GM12878 (cell line): ENCODE data around the gene FGFRL1. TPM values are rescaled to one million over a fixed set of nuclear protein-coding genes. Genes with fewer than 3 reads are reported as not detected.

ENCODE experiments used
- ATAC-seq: fragments of 200-7000 bp; cut with Tn5 transposase; 3 replicates; pipeline ENCODE4 v1.9.1; 2020; ENCODE audit warnings: mild to moderate bottlenecking, moderate library complexity
- BruUV-seq: library from RNA; stranded (reverse); fragments of 400-500 nt; replicated peaks from 2 replicates; lab custom pipeline; 2021; lab: Mats Ljungman, UMichigan
- CTCF ChIA-PET: fragments of 300-600 bp; sonication (Branson Sonifier 250); formaldehyde crosslinking; extraction: SDS; loops from one replicate; lab custom pipeline; 2021; ENCODE audit warnings: inconsistent platforms; lab: Yijun Ruan, JAX
- POLR2A ChIA-PET: fragments of 350-600 bp; formaldehyde crosslinking; extraction: SDS; loops from one replicate; lab custom pipeline; 2021; ENCODE audit warnings: inconsistent platforms; lab: Charles Lee
- RAD21 ChIA-PET: fragments of 300-600 bp; sonication (Branson Sonifier 250); formaldehyde crosslinking; loops from one replicate; lab custom pipeline; 2023; ENCODE audit warnings: antibody characterized with exemption; ENCODE audit not compliant: unreplicated experiment; lab: Charles Lee
- SMC1A ChIA-PET: fragments of 300-600 bp; sonication (Branson Sonifier 250); formaldehyde crosslinking; loops from one replicate; lab custom pipeline; 2023; ENCODE audit not compliant: unreplicated experiment, uncharacterized antibody; lab: Charles Lee
- DNase-seq: peaks from one replicate; pipeline ENCODE4 v3.0.0-alpha.2; 2011; ENCODE audit warnings: low read depth, low spot score
- FAIRE-seq: peaks from 3 replicates; lab custom pipeline; 2011; peaks lifted over from hg19 to GRCh38; lab: Jason Lieb, UNC
- H2AFZ ChIP-seq: 2 replicates; pipeline ENCODE4 v1.6.0; 2011; ENCODE audit warnings: low read depth, low read length, control low read depth; ENCODE audit not compliant: control insufficient read depth
- H3K27ac ChIP-seq: 2 replicates; pipeline ENCODE4 v1.5.1; 2011; ENCODE audit warnings: control low read depth; ENCODE audit not compliant: control insufficient read depth, insufficient read depth
- H3K27me3 ChIP-seq, 2 experiments: replicated peaks in 1 of 2; 2 replicates each; pipeline versions ENCODE4 v1.6.0 to v1.6.1; 2011; ENCODE audit warnings: low read length in 1 of 2; ENCODE audit not compliant: control insufficient read depth in 2 of 2, insufficient read depth in 2 of 2
- H3K36me3 ChIP-seq, 2 experiments: 2 replicates each; pipeline ENCODE4 v1.5.1; 2011; ENCODE audit warnings: low read length in 1 of 2; ENCODE audit not compliant: control insufficient read depth in 2 of 2, insufficient read depth in 2 of 2
- H3K4me1 ChIP-seq: 2 replicates; pipeline ENCODE4 v1.6.1; 2011; ENCODE audit warnings: mild to moderate bottlenecking, low read length, moderate library complexity, mixed read lengths; ENCODE audit not compliant: control insufficient read depth, insufficient read depth
- H3K4me2 ChIP-seq: 2 replicates; pipeline ENCODE4 v1.6.0; 2011; ENCODE audit warnings: control low read depth; ENCODE audit not compliant: control insufficient read depth, insufficient read depth
- H3K4me3 ChIP-seq: fragments of 200-600 bp; sonication (generic); 2 replicates; pipeline ENCODE4 v1.5.1; 2016
- H3K79me2 ChIP-seq: 2 replicates; pipeline ENCODE4 v1.6.0; 2011; ENCODE audit warnings: low read length; ENCODE audit not compliant: control insufficient read depth, insufficient read depth
- H3K9ac ChIP-seq: 2 replicates; pipeline ENCODE4 v1.8.0; 2011; ENCODE audit warnings: low read length, control low read depth, mixed read lengths; ENCODE audit not compliant: control insufficient read depth, insufficient read depth
- H3K9me3 ChIP-seq: replicated peaks from 3 replicates; pipeline ENCODE4 v1.5.1; 2011; ENCODE audit warnings: mild to moderate bottlenecking, low read length; ENCODE audit not compliant: control insufficient read depth, insufficient read depth
- H4K20me1 ChIP-seq: 2 replicates; pipeline ENCODE4 v1.6.0; 2011; ENCODE audit not compliant: control insufficient read depth, insufficient read depth
- CHD4 ChIP-seq: fragments of 200-600 bp; sonication (generic); IDR thresholded peaks from 2 replicates; pipeline ENCODE4 v1.6.1; 2016; ENCODE audit warnings: mild to moderate bottlenecking
- EGR1 ChIP-seq, 2 experiments: IDR thresholded peaks; 1 replicate in 1 of 2; 2 replicates in 1 of 2; pipeline ENCODE4 v1.6.1; 2011 to 2012; ENCODE audit warnings: low read depth in 2 of 2, low read length in 2 of 2, borderline replicate concordance in 1 of 2, mild to moderate bottlenecking in 1 of 2, moderate library complexity in 1 of 2
- IKZF1 ChIP-seq: fragments of 450-650 bp; conservative IDR thresholded peaks from 2 replicates; pipeline ENCODE4 v1.6.1; 2017; ENCODE audit warnings: antibody characterized with exemption, mild to moderate bottlenecking
- MEF2B ChIP-seq: fragments of 450-650 bp; IDR thresholded peaks from 2 replicates; pipeline ENCODE4 v1.6.1; 2018; ENCODE audit warnings: mild to moderate bottlenecking, moderate library complexity; ENCODE audit not compliant: partially characterized antibody, poor library complexity, severe bottlenecking
- SRF ChIP-seq, 2 experiments: IDR thresholded peaks; 2 replicates each; pipeline ENCODE4 v1.6.1; 2011; ENCODE audit warnings: low read depth in 2 of 2, low read length in 2 of 2, mild to moderate bottlenecking in 1 of 2, moderate library complexity in 1 of 2
- ZNF207 ChIP-seq: fragments of 450-650 bp; IDR thresholded peaks from 2 replicates; pipeline ENCODE4 v1.6.1; 2014; ENCODE audit warnings: antibody characterized with exemption, mild to moderate bottlenecking, borderline replicate concordance
- ZNF24 ChIP-seq: fragments of 450-650 bp; IDR thresholded peaks from 2 replicates; pipeline ENCODE4 v1.6.1; 2017; ENCODE audit warnings: antibody characterized with exemption, mild to moderate bottlenecking
- WGBS: methylation state at CpG from one replicate; pipeline ENCODE4 v1.1.6; 2016; ENCODE audit warnings: low lambda C conversion rate; ENCODE audit not compliant: insufficient replicate concordance, insufficient coverage; ENCODE audit errors: missing lambda C conversion rate; 5-methylcytosine and 5-hydroxymethylcytosine counted together
- in situ Hi-C: fragments of 300-500 bp; cut with MboI; formaldehyde crosslinking; loops from 9 replicates; pipeline ENCODE4 v1.14.3; 2018; ENCODE audit warnings: mixed read lengths
- intact Hi-C: fragments of 100-400 bp; cut with micrococcal nuclease; formaldehyde crosslinking; loops from one replicate; pipeline ENCODE4 v1.14.2; 2022; ENCODE audit not compliant: unreplicated experiment
- polyA plus RNA-seq, 11 experiments: library from polyadenylated mRNA; depleted of rRNA in 4 of 11; unstranded in 6 of 11; stranded (reverse) in 5 of 11; fragments of >200 nt; fragmentation: Nextera tagmentation in 4 of 11; fragmentation: Illumina TruSeq in 1 of 11; extraction: Ambion mirVana in 4 of 11; extraction: Trizol in 1 of 11; gene quantifications; 1 replicate in 1 of 11; 2 replicates in 10 of 11; pipeline versions ENCODE4 v1.2.1 to v1.2.3, GENCODE V29; 2011 to 2016; ENCODE audit warnings: inconsistent platforms in 2 of 11, missing spikeins in 2 of 11, low read depth in 1 of 11
- total RNA-seq, 4 experiments: library from RNA; depleted of rRNA in 3 of 4; stranded (reverse); fragments of >200 nt in 3 of 4; fragmentation: Illumina TruSeq in 1 of 4; extraction: Trizol in 1 of 4; gene quantifications; 2 replicates each; pipeline versions ENCODE4 v1.2.1 to v1.2.3, GENCODE V29; 2013 to 2021
- TF ChIP-seq, protein P1 (sequence below): fragments of 450-650 bp; IDR thresholded peaks from 2 replicates; pipeline ENCODE4 v1.6.1; 2017; ENCODE audit warnings: mild to moderate bottlenecking, low read depth, inconsistent platforms; ENCODE audit not compliant: poor library complexity, severe bottlenecking
- TF ChIP-seq, protein P2 (sequence below): IDR thresholded peaks from 2 replicates; pipeline ENCODE4 v1.6.1; 2012; ENCODE audit warnings: improper control_type of control experiment, low read depth, low read length; ENCODE audit not compliant: insufficient replicate concordance
- TF ChIP-seq, protein P3 (sequence below): IDR thresholded peaks from 2 replicates; pipeline ENCODE4 v1.6.1; 2011; ENCODE audit warnings: borderline replicate concordance, low read depth, mild to moderate bottlenecking, moderate library complexity, low read length; ENCODE audit not compliant: insufficient read depth, poor library complexity, severe bottlenecking

Gene FGFRL1
- total and polyA plus RNA-seq, 10 of the 15 experiments (the other 5 are each of a cell fraction or from before 2014, with no cell fraction given) = 0.02 to 1.5 (median 0.29) TPM; not detected in 2

DNA sequence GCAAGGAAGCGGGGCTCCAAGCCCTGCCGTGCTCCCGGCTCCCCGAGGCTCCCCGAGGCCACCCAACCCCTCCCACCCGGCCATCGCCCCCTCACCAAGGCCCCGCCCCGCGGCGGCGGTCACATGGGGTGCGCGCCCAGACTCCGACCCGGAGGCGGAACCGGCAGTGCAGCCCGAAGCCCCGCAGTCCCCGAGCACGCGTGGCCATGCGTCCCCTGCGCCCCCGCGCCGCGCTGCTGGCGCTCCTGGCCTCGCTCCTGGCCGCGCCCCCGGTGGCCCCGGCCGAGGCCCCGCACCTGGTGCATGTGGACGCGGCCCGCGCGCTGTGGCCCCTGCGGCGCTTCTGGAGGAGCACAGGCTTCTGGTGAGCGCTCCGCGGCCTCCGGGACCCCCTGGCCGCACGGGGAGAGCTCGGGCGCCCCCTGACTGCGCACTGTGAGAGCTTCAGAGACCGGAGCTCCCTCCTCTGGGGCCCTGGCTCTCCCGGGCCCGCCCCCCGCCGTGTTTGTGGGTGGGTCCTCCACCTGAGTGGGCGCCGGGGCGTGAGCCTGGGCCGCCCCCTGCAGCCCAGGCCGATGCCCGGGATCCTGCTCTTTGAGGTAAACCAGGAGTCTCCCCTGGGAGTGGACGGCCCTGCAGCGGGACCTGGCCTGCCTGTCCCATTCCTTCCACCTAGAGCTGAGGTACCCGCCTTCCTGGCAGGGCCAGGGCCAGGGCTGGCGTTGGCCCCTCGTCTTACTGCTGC is 24.4 kb upstream of the FGFRL1 start, which contains the start of gene IDUA:
TSS of gene IDUA (plus strand) at position 166 of the 745 bp plus-strand sequence. CDS start at position 207, 41 bp downstream.
- H3K27me3 ChIP-seq = no peaks in the 10 kb centered on the region
- H3K4me1 ChIP-seq = peaks cover 8% of the 10 kb centered on the region; the same call in 1 of the 2 replicates
- POLR2A ChIA-PET = interaction anchor here (0.5 to 1.9 kb wide), 5 partner anchors 15 to 509 kb away, joined by 4 to 5 read pairs (median 4); partner anchors contain the start of genes GAK and TMEM175
- RAD21 ChIA-PET = interaction anchor here (0.8 to 5.2 kb wide), 16 partner anchors 54 to 743 kb away, joined by 3 to 48 read pairs (median 4); partner anchors contain the start of genes GAK and TMEM175
- H3K9me3 ChIP-seq = no peaks in the 10 kb centered on the region; the same call in 2 of the 3 replicates
- intact Hi-C loops = loop anchor here (1.0 to 10.0 kb wide), 4 partner anchors 54 to 244 kb away; partner anchors contain the start of genes GAK and TMEM175
- peak within 1 kb of the TSS; percentile 63 for H3K4me3 ChIP-seq
- TSS peak; percentile 55 for BruUV-seq
- H4K20me1 ChIP-seq = no peaks in the 10 kb centered on the region
- peak within 1 kb of the TSS; percentile 74 for H2AFZ ChIP-seq
- FAIRE-seq (no peak), ATAC-seq (peak; percentile 91), DNase-seq (no peak)
- WGBS = 3% methylated on average over 51 of the region's 69 CpGs
- H3K9ac ChIP-seq = peak within 1 kb of the TSS; percentile 45
- no peaks in the 10 kb centered on the region for H3K36me3 ChIP-seq
- H3K27ac ChIP-seq = no peak within 1 kb of the TSS; the same call in 1 of the 2 replicates
- no peaks in the 10 kb centered on the region for H3K79me2 ChIP-seq
- CTCF ChIA-PET = interaction anchor here (0.6 to 4.1 kb wide), 25 partner anchors 48 to 485 kb away, joined by 3 to 46 read pairs (median 4); partner anchors contain the start of genes GAK and TMEM175
- SMC1A ChIA-PET = interaction anchor here (1.0 to 2.6 kb wide), 6 partner anchors 53 to 245 kb away, joined by 3 to 12 read pairs (median 4); partner anchors contain the start of genes GAK and TMEM175
- H3K4me2 ChIP-seq = peak within 1 kb of the TSS; percentile 90
- in situ Hi-C loops = no loop called here
- TF ChIP-seq, protein P1, sequence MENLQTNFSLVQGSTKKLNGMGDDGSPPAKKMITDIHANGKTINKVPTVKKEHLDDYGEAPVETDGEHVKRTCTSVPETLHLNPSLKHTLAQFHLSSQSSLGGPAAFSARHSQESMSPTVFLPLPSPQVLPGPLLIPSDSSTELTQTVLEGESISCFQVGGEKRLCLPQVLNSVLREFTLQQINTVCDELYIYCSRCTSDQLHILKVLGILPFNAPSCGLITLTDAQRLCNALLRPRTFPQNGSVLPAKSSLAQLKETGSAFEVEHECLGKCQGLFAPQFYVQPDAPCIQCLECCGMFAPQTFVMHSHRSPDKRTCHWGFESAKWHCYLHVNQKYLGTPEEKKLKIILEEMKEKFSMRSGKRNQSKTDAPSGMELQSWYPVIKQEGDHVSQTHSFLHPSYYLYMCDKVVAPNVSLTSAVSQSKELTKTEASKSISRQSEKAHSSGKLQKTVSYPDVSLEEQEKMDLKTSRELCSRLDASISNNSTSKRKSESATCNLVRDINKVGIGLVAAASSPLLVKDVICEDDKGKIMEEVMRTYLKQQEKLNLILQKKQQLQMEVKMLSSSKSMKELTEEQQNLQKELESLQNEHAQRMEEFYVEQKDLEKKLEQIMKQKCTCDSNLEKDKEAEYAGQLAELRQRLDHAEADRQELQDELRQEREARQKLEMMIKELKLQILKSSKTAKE = no peak
- TF ChIP-seq ZNF24 (peak; percentile 40; the same call in 1 of the 2 replicates), ZNF207 (peak; percentile 96), MEF2B (no peak), SRF (IDR thresholded peaks at IDR 0.05; ENCODE audit: low read depth in 2 of 2, low read length in 2 of 2) (no peak), EGR1 (IDR thresholded peaks at IDR 0.05; ENCODE audit: borderline replicate concordance in 1 of 2, low read depth in 2 of 2, low read length in 2 of 2) (peak in 1 of 2 experiments; percentile 84; a peak in 2 of 3 replicates), CHD4 (no peak), IKZF1 (peak; percentile 86)
- TF ChIP-seq, protein P2, sequence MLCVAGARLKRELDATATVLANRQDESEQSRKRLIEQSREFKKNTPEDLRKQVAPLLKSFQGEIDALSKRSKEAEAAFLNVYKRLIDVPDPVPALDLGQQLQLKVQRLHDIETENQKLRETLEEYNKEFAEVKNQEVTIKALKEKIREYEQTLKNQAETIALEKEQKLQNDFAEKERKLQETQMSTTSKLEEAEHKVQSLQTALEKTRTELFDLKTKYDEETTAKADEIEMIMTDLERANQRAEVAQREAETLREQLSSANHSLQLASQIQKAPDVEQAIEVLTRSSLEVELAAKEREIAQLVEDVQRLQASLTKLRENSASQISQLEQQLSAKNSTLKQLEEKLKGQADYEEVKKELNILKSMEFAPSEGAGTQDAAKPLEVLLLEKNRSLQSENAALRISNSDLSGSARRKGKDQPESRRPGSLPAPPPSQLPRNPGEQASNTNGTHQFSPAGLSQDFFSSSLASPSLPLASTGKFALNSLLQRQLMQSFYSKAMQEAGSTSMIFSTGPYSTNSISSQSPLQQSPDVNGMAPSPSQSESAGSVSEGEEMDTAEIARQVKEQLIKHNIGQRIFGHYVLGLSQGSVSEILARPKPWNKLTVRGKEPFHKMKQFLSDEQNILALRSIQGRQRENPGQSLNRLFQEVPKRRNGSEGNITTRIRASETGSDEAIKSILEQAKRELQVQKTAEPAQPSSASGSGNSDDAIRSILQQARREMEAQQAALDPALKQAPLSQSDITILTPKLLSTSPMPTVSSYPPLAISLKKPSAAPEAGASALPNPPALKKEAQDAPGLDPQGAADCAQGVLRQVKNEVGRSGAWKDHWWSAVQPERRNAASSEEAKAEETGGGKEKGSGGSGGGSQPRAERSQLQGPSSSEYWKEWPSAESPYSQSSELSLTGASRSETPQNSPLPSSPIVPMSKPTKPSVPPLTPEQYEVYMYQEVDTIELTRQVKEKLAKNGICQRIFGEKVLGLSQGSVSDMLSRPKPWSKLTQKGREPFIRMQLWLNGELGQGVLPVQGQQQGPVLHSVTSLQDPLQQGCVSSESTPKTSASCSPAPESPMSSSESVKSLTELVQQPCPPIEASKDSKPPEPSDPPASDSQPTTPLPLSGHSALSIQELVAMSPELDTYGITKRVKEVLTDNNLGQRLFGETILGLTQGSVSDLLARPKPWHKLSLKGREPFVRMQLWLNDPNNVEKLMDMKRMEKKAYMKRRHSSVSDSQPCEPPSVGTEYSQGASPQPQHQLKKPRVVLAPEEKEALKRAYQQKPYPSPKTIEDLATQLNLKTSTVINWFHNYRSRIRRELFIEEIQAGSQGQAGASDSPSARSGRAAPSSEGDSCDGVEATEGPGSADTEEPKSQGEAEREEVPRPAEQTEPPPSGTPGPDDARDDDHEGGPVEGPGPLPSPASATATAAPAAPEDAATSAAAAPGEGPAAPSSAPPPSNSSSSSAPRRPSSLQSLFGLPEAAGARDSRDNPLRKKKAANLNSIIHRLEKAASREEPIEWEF = no peak
- TF ChIP-seq, protein P3, sequence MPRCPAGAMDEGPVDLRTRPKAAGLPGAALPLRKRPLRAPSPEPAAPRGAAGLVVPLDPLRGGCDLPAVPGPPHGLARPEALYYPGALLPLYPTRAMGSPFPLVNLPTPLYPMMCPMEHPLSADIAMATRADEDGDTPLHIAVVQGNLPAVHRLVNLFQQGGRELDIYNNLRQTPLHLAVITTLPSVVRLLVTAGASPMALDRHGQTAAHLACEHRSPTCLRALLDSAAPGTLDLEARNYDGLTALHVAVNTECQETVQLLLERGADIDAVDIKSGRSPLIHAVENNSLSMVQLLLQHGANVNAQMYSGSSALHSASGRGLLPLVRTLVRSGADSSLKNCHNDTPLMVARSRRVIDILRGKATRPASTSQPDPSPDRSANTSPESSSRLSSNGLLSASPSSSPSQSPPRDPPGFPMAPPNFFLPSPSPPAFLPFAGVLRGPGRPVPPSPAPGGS = no peak
